ENCODE data around the gene DGKZ. TPM values are rescaled to one million over a fixed set of nuclear protein-coding genes. Genes with fewer than 3 reads are reported as not detected.

Gene DGKZ
- total RNA-seq, 1 donor from 2014 or later = 77.1 TPM

GRCh38 chr11:46350695-46351094 lies 3.4 kb downstream of the DGKZ start:
- peaks cover 72% of the 10 kb centered on the region for H3K4me1 ChIP-seq
- DNase-seq = no peak

GRCh38 chr11:46351148-46351547 lies 3.9 kb downstream of the DGKZ start:
- no peak for TF ChIP-seq CTCF (IDR thresholded peaks at IDR 0.05; ENCODE audit: borderline replicate concordance)
- no peak for DNase-seq
- peaks cover 68% of the 10 kb centered on the region for H3K4me1 ChIP-seq
- intact Hi-C loops (cut with micrococcal nuclease) = no loop called here
- H3K27me3 ChIP-seq (ENCODE audit: low read depth) = no peaks in the 10 kb centered on the region
- peak overlapping the region; percentile 77 for H3K27ac ChIP-seq (replicated peaks)
- H3K4me3 ChIP-seq = peak overlapping the region; percentile 37
- no peaks in the 10 kb centered on the region for H3K9me3 ChIP-seq (replicated peaks)
- H3K36me3 ChIP-seq = peaks cover 1% of the 10 kb centered on the region

More at GRCh38 chr11:46350695-46351094, 3.4 kb downstream of the DGKZ start:
- Histone ChIP-seq H3K27ac (replicated peaks) (peak overlapping the region; percentile 77), H3K9me3 (replicated peaks) (no peaks in the 10 kb centered on the region), H3K36me3 (no peaks in the 10 kb centered on the region), H3K4me3 (no peak overlapping the region), H3K27me3 (ENCODE audit: low read depth) (no peaks in the 10 kb centered on the region)
- no peak for TF ChIP-seq CTCF (IDR thresholded peaks at IDR 0.05; ENCODE audit: borderline replicate concordance)
- intact Hi-C loops (cut with micrococcal nuclease) = no loop called here

GRCh38 chr11:46351606-46352005 lies 4.3 kb downstream of the DGKZ start:
- Histone ChIP-seq H3K4me3 (peak overlapping the region; percentile 37), H3K27ac (replicated peaks) (peak overlapping the region; percentile 77)
- no peak for TF ChIP-seq CTCF (IDR thresholded peaks at IDR 0.05; ENCODE audit: borderline replicate concordance)

GRCh38 chr11:46352063-46352841 lies 5.0 kb downstream of the DGKZ start:
- H3K27ac ChIP-seq (replicated peaks) = peak overlapping the region; percentile 77

More at GRCh38 chr11:46351606-46352005, 4.3 kb downstream of the DGKZ start:
- no peak for DNase-seq
- no peaks in the 10 kb centered on the region for H3K27me3 ChIP-seq (ENCODE audit: low read depth)
- peaks cover 66% of the 10 kb centered on the region for H3K4me1 ChIP-seq
- intact Hi-C loops (cut with micrococcal nuclease) = no loop called here
- peaks cover 6% of the 10 kb centered on the region for H3K36me3 ChIP-seq
- H3K9me3 ChIP-seq (replicated peaks) = no peaks in the 10 kb centered on the region

GRCh38 chr11:46353698-46354097 lies 6.4 kb downstream of the DGKZ start:
- no peak for TF ChIP-seq CTCF (IDR thresholded peaks at IDR 0.05; ENCODE audit: borderline replicate concordance)
- Histone ChIP-seq H3K27me3 (ENCODE audit: low read depth) (no peaks in the 10 kb centered on the region), H3K36me3 (peaks cover 6% of the 10 kb centered on the region), H3K27ac (replicated peaks) (peak overlapping the region; percentile 1), H3K4me1 (peaks cover 67% of the 10 kb centered on the region), H3K4me3 (no peak overlapping the region), H3K9me3 (replicated peaks) (no peaks in the 10 kb centered on the region)
- DNase-seq = no peak
- intact Hi-C loops (cut with micrococcal nuclease) = no loop called here

More at GRCh38 chr11:46352063-46352841, 5.0 kb downstream of the DGKZ start:
- Histone ChIP-seq H3K9me3 (replicated peaks) (no peaks in the 10 kb centered on the region), H3K27me3 (ENCODE audit: low read depth) (no peaks in the 10 kb centered on the region), H3K36me3 (peaks cover 6% of the 10 kb centered on the region), H3K4me1 (peaks cover 68% of the 10 kb centered on the region), H3K4me3 (peak overlapping the region; percentile 37)
- intact Hi-C loops (cut with micrococcal nuclease) = no loop called here
- no peak for DNase-seq
- TF ChIP-seq CTCF (IDR thresholded peaks at IDR 0.05; ENCODE audit: borderline replicate concordance) = peak; percentile 95

Measured in left ventricle myocardium inferior (tissue), 1 donor.